HG03521 (cell line): ENCODE data around the gene CAMTA2.
"Not testable (repeated sequence)": the region's sequence is repeated elsewhere in the genome, so short reads cannot be mapped to it uniquely, and the experiment has no call there.

ENCODE experiments used
- ATAC-seq: cut with Tn5 transposase; IDR thresholded peaks from one replicate; pipeline ENCODE4 v1.9.1; 2021; ENCODE audit warnings: mild to moderate bottlenecking, moderate library complexity; ENCODE audit not compliant: unreplicated experiment

Gene CAMTA2

DNA sequence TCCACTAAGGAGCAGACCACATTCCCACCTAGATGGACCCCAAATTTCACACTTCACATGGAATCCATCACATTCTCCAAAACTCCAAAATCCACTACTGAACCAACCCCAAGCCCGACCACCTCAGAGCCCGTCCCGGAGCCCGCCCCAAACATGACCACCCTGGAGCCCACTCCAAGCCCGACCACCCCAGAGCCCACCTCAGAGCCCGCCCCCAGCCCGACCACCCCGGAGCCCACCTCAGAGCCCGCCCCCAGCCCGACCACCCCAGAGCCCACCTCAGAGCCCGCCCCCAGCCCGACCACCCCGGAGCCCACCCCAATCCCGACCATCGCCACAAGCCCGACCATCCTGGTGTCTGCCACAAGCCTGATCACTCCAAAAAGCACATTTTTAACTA is 53.8 kb downstream of the CAMTA2 start:
- no peak for ATAC-seq

DNA sequence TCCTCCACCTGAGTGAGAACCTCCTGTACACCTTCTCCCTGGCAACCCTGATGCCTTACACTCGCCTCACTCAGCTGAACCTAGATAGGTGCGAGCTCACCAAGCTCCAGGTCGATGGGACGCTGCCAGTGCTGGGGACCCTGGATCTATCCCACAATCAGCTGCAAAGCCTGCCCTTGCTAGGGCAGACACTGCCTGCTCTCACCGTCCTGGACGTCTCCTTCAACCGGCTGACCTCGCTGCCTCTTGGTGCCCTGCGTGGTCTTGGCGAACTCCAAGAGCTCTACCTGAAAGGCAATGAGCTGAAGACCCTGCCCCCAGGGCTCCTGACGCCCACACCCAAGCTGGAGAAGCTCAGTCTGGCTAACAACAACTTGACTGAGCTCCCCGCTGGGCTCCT is 54.7 kb downstream of the CAMTA2 start:
- no peak for ATAC-seq

DNA sequence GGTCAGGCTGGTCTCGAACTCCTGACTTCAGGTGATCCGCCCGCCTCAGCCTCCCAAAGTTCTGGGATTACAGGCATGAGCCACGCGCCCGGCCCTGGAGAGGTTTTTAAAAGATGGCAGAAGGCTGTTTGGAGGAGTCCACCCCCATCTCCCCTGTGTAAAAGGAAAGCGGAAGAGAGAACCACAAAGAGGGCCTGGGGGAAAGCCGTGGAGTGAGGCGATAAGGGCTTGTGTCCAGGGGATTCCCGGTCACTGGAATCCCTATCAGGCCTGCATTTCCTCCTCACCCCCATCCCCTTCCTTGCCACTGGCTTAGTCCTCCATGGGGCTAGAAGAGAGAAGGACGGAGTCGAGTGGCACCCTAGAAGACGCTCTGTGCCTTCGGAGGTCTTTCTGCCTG is 55.5 kb downstream of the CAMTA2 start, which contains the start of gene GP1BA:
Gene GP1BA (plus strand): TSS at position 315 of the 400 bp plus-strand sequence. CDS start 328 bp downstream, outside the sequence.
- ATAC-seq: no peak

DNA sequence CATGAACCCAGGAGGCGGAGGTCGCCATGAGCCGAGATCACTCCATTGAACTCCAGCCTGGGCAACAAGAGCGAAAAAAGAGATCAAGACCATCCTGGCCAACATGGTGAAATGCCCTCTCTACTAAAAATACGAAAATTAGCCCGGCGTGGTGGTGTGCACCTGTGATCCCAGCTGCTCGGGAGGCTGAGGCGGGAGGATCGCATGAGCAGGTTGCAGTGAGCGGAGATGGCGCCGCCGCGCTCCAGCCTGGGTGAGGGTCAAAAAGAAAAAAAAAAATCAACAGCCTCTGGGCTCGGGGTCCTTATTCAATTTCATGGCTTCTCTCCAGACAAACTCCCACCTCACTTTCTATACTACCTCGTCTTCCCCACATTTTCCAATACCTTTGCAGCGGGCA is 58.6 kb downstream of the CAMTA2 start:
- ATAC-seq: no peak

DNA sequence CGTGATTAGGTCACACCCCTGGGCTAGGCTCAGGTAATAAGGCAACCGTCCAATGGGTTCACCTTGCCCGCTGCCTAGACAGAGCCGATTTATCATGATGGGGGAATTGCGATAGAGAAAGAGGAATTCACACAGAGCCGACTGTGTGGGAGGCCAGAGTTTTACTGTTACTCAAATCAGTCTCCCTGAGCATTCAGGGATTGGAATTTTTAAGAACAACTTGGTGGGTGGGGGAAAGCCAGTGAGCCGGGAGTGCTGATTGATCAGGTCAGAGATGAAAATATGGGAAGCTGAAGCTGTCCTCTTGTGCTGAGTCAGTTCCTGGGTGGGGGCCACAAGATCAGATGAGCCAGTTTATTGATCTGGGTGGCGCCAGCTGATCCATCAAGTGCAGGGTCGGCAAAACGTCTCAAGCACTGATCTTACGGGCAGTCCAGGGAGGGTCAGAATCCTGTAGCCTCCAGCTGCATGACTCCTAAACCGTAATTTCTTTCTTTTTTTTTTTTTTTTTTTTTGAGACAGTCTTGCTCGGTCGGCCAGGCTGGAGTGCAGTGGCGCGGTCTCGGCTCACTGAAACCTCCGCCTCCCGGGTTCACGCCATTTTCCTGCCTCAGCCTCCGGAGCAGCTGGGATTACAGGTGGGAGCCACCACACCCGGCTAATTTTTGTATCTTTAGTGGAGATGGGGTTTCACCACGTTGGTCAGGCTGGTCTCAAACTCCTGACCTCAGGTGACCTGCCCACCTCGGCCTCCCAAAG is 60.7 kb downstream of the CAMTA2 start:
- ATAC-seq: not testable (repeated sequence)

DNA sequence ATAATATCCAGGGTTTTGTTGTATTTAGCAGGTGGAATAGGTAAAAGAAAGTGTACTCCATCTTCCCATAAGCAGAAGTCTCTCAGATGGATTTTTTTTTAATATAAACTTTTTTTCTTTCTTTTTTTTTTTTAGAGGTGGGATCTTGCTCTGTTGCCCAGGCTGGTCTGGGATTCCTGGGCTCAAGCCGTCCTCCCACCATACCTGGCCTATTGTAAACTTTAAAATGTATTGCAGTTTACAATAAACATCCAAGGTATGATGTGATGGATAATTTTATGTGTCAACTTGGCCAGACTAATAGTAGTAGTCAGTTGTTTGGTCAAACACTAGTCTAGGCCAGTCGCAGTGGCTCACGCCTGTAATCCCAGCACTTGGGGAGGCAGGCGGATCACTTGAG is 66.2 kb downstream of the CAMTA2 start:
- no peak for ATAC-seq

DNA sequence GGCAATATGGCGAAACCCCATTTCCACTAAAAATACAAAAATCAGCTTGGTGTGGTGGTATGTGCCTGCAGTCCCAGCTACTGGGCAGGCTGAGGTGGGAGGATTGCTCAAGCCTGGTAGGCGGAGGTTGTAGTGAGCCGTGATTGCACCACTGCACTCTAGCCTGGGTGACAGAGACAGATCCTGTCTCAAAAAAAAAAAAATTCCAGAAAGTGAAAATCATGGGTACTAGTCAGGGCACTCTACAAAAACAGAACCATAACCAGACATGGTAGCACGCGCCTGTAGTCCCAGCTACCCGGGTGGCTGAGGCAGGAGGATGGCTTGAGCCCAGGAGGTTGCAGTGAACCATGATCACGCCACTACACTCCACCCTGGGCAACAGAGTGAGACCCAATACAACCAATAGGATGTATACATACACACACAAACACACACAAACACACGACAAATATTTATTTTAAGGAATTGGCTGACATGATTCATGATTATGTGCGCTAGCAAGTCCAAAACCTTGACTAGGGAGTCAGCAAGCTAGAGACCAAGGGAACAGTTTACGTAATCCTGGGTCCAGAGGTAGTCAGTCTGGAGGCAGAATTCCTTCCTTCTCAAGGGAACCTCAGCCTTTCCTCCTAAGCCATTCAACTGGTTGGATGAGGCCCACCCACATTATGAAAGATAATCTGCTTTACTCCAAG is 67.0 kb downstream of the CAMTA2 start:
- ATAC-seq: no peak

DNA sequence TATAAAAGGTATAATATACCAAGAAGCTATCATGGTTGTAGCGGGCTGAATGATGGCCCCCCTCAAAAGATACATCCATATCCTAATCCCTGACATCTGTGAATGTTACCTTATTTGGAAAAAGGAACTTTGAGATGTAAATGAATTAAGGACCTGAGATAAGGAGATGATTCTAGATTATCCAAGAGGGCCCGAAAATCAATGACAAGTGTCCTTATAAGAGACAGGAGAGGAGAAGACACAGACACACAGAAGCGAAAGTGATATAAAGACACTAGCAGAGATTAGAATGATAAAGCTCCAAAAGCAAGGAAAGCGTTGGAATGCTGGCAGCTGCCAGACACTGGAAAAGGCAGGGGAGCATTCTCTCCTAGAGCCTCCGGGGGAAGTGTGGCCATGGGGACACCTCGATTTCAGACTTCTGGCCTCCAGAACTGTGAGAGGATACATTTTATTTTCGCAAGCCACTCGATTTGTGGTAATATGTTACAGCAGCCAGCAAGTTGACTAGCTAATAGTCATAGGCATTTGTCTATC is 67.9 kb downstream of the CAMTA2 start:
- ATAC-seq: no peak
